Lower leg skin (tissue), 3 donors: ENCODE data around the gene CTRB1.

Experiments
- CTCF ChIP-seq, 3 donors: fragments of 450-650 bp; IDR thresholded peaks; one replicate each; pipeline ENCODE4 v1.5.1; 2016; ENCODE audit warnings: antibody characterized with exemption in 3 of 3, mild to moderate bottlenecking in 3 of 3, moderate library complexity in 2 of 3
- POLR2A ChIP-seq, 2 donors: fragments of 450-650 bp; IDR thresholded peaks; one replicate each; pipeline ENCODE4 v1.6.1; 2016 to 2017; ENCODE audit warnings: antibody characterized with exemption in 2 of 2, mild to moderate bottlenecking in 1 of 2, moderate library complexity in 1 of 2

GRCh38 chr16:75241955-75242354, 23.2 kb downstream of the CTRB1 start:
- TF ChIP-seq CTCF (IDR thresholded peaks at IDR 0.05) = no peak
- no peak for TF ChIP-seq POLR2A (IDR thresholded peaks at IDR 0.05)
